ENCODE results near the gene PTPRN2.
"Not testable (repeated sequence)": the region's sequence is repeated elsewhere in the genome, so short reads cannot be mapped to it uniquely, and the experiment has no call there.

Gene PTPRN2

GRCh38 chr7:158258411-158259130, 329.1 kb downstream of the PTPRN2 start:
- no peak for DNase-seq

- DNase-seq: no peak
Measured at GRCh38 chr7:158257516-158258410, 329.9 kb downstream of the PTPRN2 start.

DNA sequence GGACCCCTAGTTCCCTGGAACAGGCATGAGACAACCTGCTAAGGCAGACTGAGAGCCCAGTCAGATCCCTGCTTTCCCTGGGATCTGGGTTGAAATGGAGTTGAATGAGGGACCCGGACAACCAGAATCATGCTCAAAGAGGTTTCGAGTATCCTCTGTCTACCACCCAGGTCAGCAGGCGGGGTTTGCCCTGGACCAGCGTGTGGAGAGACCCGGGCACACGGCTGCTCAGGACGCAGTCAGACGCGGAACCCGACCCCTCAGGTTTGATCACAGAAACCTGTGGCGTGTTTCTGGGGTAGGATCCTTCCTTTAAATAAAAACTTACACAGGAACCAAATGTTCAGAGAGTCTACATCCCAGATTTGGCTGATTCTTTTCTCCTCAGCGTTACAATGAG, 330.6 kb downstream of the PTPRN2 start:
- no peak for DNase-seq

GRCh38 chr7:158256091-158256816, 331.4 kb downstream of the PTPRN2 start:
- DNase-seq: no peak

DNA sequence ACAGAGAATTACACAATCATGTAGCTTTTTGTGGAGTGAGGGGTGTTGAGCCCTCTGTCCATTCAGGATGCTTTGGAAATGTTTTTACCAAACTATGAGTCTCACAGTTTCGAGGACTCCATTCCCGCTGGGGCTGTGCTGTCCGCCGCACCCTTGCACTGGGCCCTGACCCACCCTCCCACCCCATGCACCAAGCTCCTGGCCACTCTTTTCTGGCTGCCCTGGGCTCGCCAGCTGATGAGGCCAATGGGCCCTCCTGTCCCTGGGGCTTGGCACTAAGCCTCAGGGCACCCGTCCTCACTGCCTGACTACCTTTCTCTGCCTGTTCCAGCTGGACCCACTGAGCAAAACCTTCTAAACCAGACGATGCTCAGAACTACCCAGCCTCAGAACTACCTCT, 332.1 kb downstream of the PTPRN2 start:
- no peak for DNase-seq

GRCh38 chr7:158255156-158255555, 332.5 kb downstream of the PTPRN2 start:
- no peak for DNase-seq

DNA sequence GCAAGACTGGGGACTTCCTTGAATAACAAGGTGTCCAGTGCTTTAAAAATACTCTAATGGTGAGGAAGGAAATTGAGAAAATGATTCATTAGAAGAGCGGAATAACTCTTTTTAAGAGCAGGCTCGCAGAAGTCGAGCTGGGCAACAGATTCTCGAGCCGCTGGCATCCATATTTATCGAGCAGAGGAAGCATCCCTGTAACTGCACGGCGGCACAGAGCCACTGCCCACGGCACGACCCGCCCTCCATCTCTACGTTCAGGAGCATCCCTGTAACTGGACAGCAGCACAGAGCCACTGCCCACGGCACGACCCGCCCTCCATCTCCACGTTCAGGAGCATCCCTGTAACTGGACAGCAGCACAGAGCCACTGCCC, 334.0 kb downstream of the PTPRN2 start:
- not testable (repeated sequence) for DNase-seq

- no peak for DNase-seq
Measured at GRCh38 chr7:158252837-158253669, 334.6 kb downstream of the PTPRN2 start.

- no peak for DNase-seq
Measured at GRCh38 chr7:158252081-158252836, 335.4 kb downstream of the PTPRN2 start.

GRCh38 chr7:158251061-158251965, 336.3 kb downstream of the PTPRN2 start:
- no peak for DNase-seq

DNA sequence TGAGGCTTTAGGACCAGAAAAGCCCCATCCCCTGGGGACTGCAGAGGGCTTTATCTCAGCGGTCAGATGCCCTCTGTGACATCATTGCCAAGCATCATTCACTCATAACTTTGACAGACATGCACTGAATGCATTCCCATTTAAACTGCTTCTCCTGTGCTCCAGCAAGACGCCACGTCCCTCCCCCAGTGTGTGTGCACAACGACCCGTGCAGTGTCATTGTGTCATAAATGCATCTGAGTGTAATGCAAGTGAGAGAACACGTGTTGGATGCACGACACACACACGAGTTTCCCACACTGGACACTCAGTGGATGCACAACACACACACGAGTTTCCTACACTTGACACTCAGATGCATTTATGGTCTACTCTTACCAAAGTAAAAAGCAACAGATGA, 337.9 kb downstream of the PTPRN2 start:
- DNase-seq: no peak

DNA sequence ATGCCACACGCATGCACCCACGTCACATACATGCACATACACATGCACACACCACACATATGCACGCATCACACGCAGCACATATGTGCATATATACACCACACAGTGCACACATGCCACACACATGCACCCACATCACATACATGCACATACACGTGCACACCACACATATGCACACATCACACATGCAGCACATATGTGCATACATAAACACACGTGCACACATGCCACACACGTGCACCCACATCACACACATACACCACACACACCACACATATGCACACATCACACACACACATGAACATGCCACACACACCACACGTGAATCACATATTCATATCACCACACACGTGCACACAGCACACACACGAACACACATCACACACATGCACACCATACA, 338.8 kb downstream of the PTPRN2 start:
- no peak for DNase-seq

GRCh38 chr7:158247758-158248487, 339.7 kb downstream of the PTPRN2 start:
- DNase-seq: no peak

GRCh38 chr7:158246960-158247673, 340.5 kb downstream of the PTPRN2 start:
- DNase-seq: no peak

DNA sequence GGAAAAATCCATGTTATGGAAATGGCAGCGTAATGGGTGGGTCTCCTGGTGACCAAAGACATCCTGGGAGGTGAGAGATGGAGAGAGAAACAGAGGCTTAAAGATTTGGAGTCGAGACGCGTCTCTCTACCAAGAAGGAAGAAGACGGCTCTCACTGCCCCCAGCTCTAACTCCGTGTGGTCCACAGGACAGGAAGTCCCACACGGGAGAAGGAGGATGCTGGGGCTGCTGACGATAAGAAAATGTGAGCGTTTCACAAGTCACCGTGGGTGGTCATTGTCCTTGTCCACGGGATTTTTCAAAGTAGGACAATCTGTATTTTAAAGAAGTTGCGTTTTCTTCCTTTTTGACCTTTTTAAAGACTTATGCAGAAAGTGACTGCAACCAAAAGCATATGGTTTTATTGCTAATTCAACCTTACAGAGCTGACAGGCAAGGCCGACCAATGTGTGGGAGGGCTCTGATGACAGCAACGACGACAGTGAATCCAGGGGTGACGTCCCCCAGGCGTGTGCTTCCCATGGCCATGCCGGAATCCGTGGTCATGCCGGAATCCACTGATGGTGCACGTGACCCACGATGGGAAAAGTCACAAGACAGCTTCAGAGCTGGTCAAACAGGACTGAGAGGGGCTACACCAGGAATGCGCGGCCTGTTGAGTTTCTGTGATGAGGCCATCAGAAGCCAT, 341.2 kb downstream of the PTPRN2 start:
- DNase-seq: no peak

DNA sequence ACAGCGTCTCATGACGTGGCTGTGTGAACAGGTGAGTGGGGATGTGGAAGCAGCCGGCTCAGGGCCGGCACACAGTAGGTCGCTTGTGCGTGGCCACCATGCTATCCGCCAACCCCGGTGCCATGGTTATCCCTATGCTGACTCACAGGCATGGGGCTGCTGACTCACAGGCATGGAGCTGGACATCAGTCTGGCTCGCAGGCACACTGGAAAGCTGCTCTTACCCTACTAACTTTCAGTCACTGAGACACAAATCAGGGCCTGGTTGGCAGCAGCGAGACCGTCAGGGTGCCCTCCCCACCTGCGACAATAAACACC, 341.9 kb downstream of the PTPRN2 start:
- DNase-seq: no peak

- DNase-seq: no peak
Measured at GRCh38 chr7:158244873-158245723, 342.5 kb downstream of the PTPRN2 start.

DNA sequence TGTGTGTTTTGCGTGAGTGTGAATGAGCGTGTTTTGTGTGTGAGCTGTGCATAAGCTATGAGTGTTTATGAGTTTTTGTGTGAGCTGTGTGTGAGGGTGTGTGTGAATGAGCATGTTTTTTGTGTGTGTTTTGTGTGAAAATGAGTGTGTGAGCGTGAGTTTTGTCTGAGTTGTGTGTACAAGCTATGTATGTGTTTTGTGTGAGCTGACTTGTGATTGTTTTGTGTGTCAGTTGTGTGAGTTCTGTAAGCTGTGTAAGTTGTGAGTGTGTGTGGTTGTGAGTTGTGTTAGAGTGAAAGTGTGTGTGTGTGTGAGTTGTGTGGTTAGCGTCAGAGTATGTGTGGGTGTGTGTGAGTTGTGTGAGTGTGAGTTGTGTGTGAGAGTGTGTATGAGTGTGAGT, 343.2 kb downstream of the PTPRN2 start:
- no peak for DNase-seq
